HCEC 1CT (cell line): ENCODE data around the gene ONECUT3.

Experiments used
- DNase-seq: peaks from one replicate; pipeline ENCODE4 v3.0.0-alpha.2; 2017

Gene ONECUT3

GRCh38 chr19:1816530-1817298 lies 63.4 kb downstream of the ONECUT3 start:
- DNase-seq, result no peak

GRCh38 chr19:1817553-1818179 lies 64.4 kb downstream of the ONECUT3 start:
- DNase-seq, result no peak

- DNase-seq, result no peak
Observed at GRCh38 chr19:1818549-1819195, 65.4 kb downstream of the ONECUT3 start.

- DNase-seq, result no peak
Observed at GRCh38 chr19:1819341-1820255, 66.3 kb downstream of the ONECUT3 start.

GRCh38 chr19:1822210-1822609 lies 68.9 kb downstream of the ONECUT3 start:
- DNase-seq, result no peak

GRCh38 chr19:1823020-1823419 lies 69.7 kb downstream of the ONECUT3 start:
- DNase-seq, result no peak

GRCh38 chr19:1823539-1824251 lies 70.4 kb downstream of the ONECUT3 start:
- DNase-seq, result no peak

GRCh38 chr19:1824252-1824622 lies 70.9 kb downstream of the ONECUT3 start:
- DNase-seq, result no peak

GRCh38 chr19:1825909-1826556 lies 72.7 kb downstream of the ONECUT3 start:
- DNase-seq, result peak; percentile 47

- no peak for DNase-seq
Observed at GRCh38 chr19:1826557-1827521, 73.5 kb downstream of the ONECUT3 start.

GRCh38 chr19:1827566-1828278 lies 74.4 kb downstream of the ONECUT3 start:
- no peak for DNase-seq

- DNase-seq, result no peak
Observed at GRCh38 chr19:1828279-1829238, 75.3 kb downstream of the ONECUT3 start.

GRCh38 chr19:1829958-1830357 lies 76.7 kb downstream of the ONECUT3 start:
- no peak for DNase-seq

- no peak for DNase-seq
Observed at GRCh38 chr19:1830568-1830967, 77.3 kb downstream of the ONECUT3 start.
